GM23338 (cell line): ENCODE data around the gene BRSK1. TPM values are rescaled to one million over a fixed set of nuclear protein-coding genes. Genes with fewer than 3 reads are reported as not detected.

Experiments used
- ATAC-seq: fragments of 200-7000 bp; cut with Tn5 transposase; 3 replicates; pipeline ENCODE4 v1.9.1; 2020
- DNase-seq: peaks from one replicate; pipeline ENCODE4 v3.0.0-alpha.2; 2015; ENCODE audit warnings: low spot score
- H2AFZ ChIP-seq: fragments of 200-600 bp; sonication (generic); 2 replicates; pipeline ENCODE4 v1.8.0; 2016; ENCODE audit warnings: antibody characterized with exemption, mild to moderate bottlenecking, moderate library complexity
- H3F3A ChIP-seq: fragments of 200-600 bp; sonication (generic); replicated peaks from 2 replicates; pipeline ENCODE4 v1.8.0; 2017; ENCODE audit warnings: antibody characterized with exemption, mixed run types, low read depth
- H3K27ac ChIP-seq: fragments of 200-600 bp; sonication (generic); 2 replicates; pipeline ENCODE4 v1.6.1; 2016; ENCODE audit warnings: low read depth
- H3K27me3 ChIP-seq: fragments of 200-600 bp; sonication (generic); 2 replicates; pipeline ENCODE4 v1.8.0; 2016; ENCODE audit warnings: mild to moderate bottlenecking, mixed run types, moderate library complexity; ENCODE audit not compliant: insufficient read depth
- H3K36me3 ChIP-seq: fragments of 200-600 bp; sonication (generic); 2 replicates; pipeline ENCODE4 v1.8.0; 2016; ENCODE audit warnings: mild to moderate bottlenecking; ENCODE audit not compliant: insufficient read depth
- H3K4me1 ChIP-seq: fragments of 200-600 bp; sonication (generic); 2 replicates; pipeline ENCODE4 v1.8.0; 2016; ENCODE audit warnings: mild to moderate bottlenecking, moderate library complexity; ENCODE audit not compliant: insufficient read depth
- H3K4me2 ChIP-seq: fragments of 200-600 bp; sonication (generic); 2 replicates; pipeline ENCODE4 v1.7.1; 2017; ENCODE audit warnings: mixed run types
- H3K4me3 ChIP-seq: fragments of 200-600 bp; sonication (generic); 2 replicates; pipeline ENCODE4 v1.6.1; 2016; ENCODE audit warnings: mixed run types
- H3K79me2 ChIP-seq: fragments of 200-600 bp; sonication (generic); replicated peaks from 2 replicates; pipeline ENCODE4 v1.8.0; 2017; ENCODE audit warnings: mild to moderate bottlenecking; ENCODE audit not compliant: insufficient read depth
- H3K9me2 ChIP-seq: fragments of 200-600 bp; sonication (generic); 2 replicates; pipeline ENCODE4 v1.8.0; 2017; ENCODE audit not compliant: insufficient read depth
- H4K20me1 ChIP-seq: fragments of 200-600 bp; sonication (generic); replicated peaks from 2 replicates; pipeline ENCODE4 v1.8.0; 2017; ENCODE audit warnings: mild to moderate bottlenecking; ENCODE audit not compliant: insufficient read depth
- H3K27ac Mint-ChIP-seq: 2 replicates; pipeline ENCODE4 v1.8.0; 2020; ENCODE audit warnings: inconsistent platforms, mild to moderate bottlenecking, moderate library complexity, mixed read lengths
- H3K27me3 Mint-ChIP-seq: 3 replicates; pipeline ENCODE4 v1.8.0; 2022; ENCODE audit warnings: low read depth, mild to moderate bottlenecking, moderate library complexity, mixed read lengths, inconsistent platforms; ENCODE audit not compliant: insufficient read depth, poor library complexity
- H3K36me3 Mint-ChIP-seq: 3 replicates; pipeline ENCODE4 v1.8.0; 2021; ENCODE audit warnings: low read depth, mild to moderate bottlenecking, inconsistent platforms, moderate library complexity, mixed read lengths
- H3K4me1 Mint-ChIP-seq: 3 replicates; pipeline ENCODE4 v1.8.0; 2020; ENCODE audit warnings: mild to moderate bottlenecking, inconsistent platforms, mixed read lengths
- H3K4me3 Mint-ChIP-seq: 3 replicates; pipeline ENCODE4 v1.8.0; 2021; ENCODE audit warnings: moderate library complexity, mild to moderate bottlenecking, inconsistent platforms, mixed read lengths
- H3K9me3 Mint-ChIP-seq: 3 replicates; pipeline ENCODE4 v1.8.0; 2020; ENCODE audit warnings: moderate library complexity, mild to moderate bottlenecking, inconsistent platforms, mixed read lengths
- CREB1 ChIP-seq: fragments of 250-450 bp; sonication (Bioruptor Pico); IDR thresholded peaks from 2 replicates; pipeline ENCODE4 v1.5.0; 2020; ENCODE audit warnings: low read depth, mild to moderate bottlenecking, moderate library complexity
- CTCF ChIP-seq, 2 experiments: fragments of 200-600 bp in 1 of 2; sonication (generic) in 1 of 2; conservative IDR thresholded peaks; 2 replicates each; pipeline versions ENCODE4 v1.5.1 to v1.6.1; 2016 to 2017; ENCODE audit warnings: antibody characterized with exemption in 2 of 2, low read depth in 2 of 2, mild to moderate bottlenecking in 2 of 2, moderate library complexity in 1 of 2
- EZH2phosphoT487 ChIP-seq: fragments of 200-600 bp; sonication (generic); IDR thresholded peaks from one replicate; pipeline ENCODE4 v1.8.1; 2018; ENCODE audit warnings: antibody characterized with exemption; ENCODE audit not compliant: unreplicated experiment
- NANOG ChIP-seq: IDR thresholded peaks from 2 replicates; pipeline ENCODE4 v1.6.1; 2016; ENCODE audit warnings: antibody characterized with exemption, borderline replicate concordance
- STAT1 ChIP-seq: IDR thresholded peaks from one replicate; pipeline ENCODE4 v1.6.1; 2016; ENCODE audit warnings: antibody characterized with exemption; ENCODE audit not compliant: unreplicated experiment
- ZNF462 ChIP-seq: fragments of 250-450 bp; sonication (Bioruptor Pico); IDR thresholded peaks from 2 replicates; pipeline ENCODE4 v1.5.0; 2020; ENCODE audit warnings: mild to moderate bottlenecking, moderate library complexity
- polyA plus RNA-seq: library from polyadenylated mRNA; unstranded; fragments of >200 nt; fragmentation: Nextera tagmentation; extraction: Ambion mirVana; gene quantifications from 2 replicates; pipeline ENCODE4 v1.2.1, GENCODE V29; 2016
- total RNA-seq: library from RNA; depleted of rRNA; stranded (reverse); fragments of >200 nt; shearing (Covaris generic); gene quantifications from 2 replicates; pipeline ENCODE4 v1.2.3, GENCODE V29; 2014

Gene BRSK1
- total and polyA plus RNA-seq, 2 experiments from 2014 or later, result 2.3 to 17.2 TPM

- Histone ChIP-seq H3F3A (no peaks in the 10 kb centered on the region), H3K4me1 (no peaks in the 10 kb centered on the region), H3K79me2 (peaks cover 53% of the 10 kb centered on the region), H3K36me3 (no peaks in the 10 kb centered on the region; the same call in 1 of the 2 replicates), H3K27me3 (no peaks in the 10 kb centered on the region), H2AFZ (no peak overlapping the region), H3K4me2 (no peak overlapping the region), H3K9me2 (no peaks in the 10 kb centered on the region), H3K4me3 (no peak overlapping the region), H4K20me1 (no peaks in the 10 kb centered on the region; the same call in none of the 2 replicates), H3K27ac (no peak overlapping the region)
- Mint-ChIP-seq H3K27me3 (peaks cover 9% of the 10 kb centered on the region), H3K9me3 (no peaks in the 10 kb centered on the region), H3K4me3 (no peak overlapping the region), H3K36me3 (peaks cover 22% of the 10 kb centered on the region; the same call in 2 of the 3 replicates), H3K4me1 (peaks cover 7% of the 10 kb centered on the region; the same call in 2 of the 3 replicates), H3K27ac (no peak overlapping the region)
- no peak for TF ChIP-seq NANOG
- TF ChIP-seq STAT1, result no peak
- peak; percentile 8 to 35; a peak in 2 of 4 replicates for TF ChIP-seq CTCF (conservative IDR thresholded peaks at IDR 0.05; ENCODE audit: low read depth in 2 of 2)
- DNase-seq (no peak), ATAC-seq (peak; percentile 40)
These were observed 36.1 kb upstream of the BRSK1 start for GRCh38 chr19:55247621-55248099.

- Mint-ChIP-seq H3K4me1 (peaks cover 7% of the 10 kb centered on the region), H3K27me3 (peaks cover 10% of the 10 kb centered on the region), H3K4me3 (no peak overlapping the region), H3K36me3 (peaks cover 19% of the 10 kb centered on the region; the same call in 2 of the 3 replicates), H3K9me3 (no peaks in the 10 kb centered on the region), H3K27ac (no peak overlapping the region)
- ATAC-seq, result no peak
- TF ChIP-seq EZH2phosphoT487, result no peak
- no peaks in the 10 kb centered on the region for H3K36me3 ChIP-seq
- no peaks in the 10 kb centered on the region for H3K27me3 ChIP-seq
- peaks cover 4% of the 10 kb centered on the region for H4K20me1 ChIP-seq
- no peaks in the 10 kb centered on the region for H3F3A ChIP-seq
- no peak overlapping the region for H3K4me3 ChIP-seq
- H3K27ac ChIP-seq, result no peak overlapping the region
- H2AFZ ChIP-seq, result no peak overlapping the region
- DNase-seq, result no peak
- peaks cover under 1% of the 10 kb centered on the region; the same call in 1 of the 2 replicates for H3K4me1 ChIP-seq
- H3K79me2 ChIP-seq, result peaks cover 59% of the 10 kb centered on the region
- no peaks in the 10 kb centered on the region for H3K9me2 ChIP-seq
- H3K4me2 ChIP-seq, result no peak overlapping the region
These were observed 35.6 kb upstream of the BRSK1 start for GRCh38 chr19:55248166-55248675.

- no peaks in the 10 kb centered on the region for H3K36me3 ChIP-seq
These were observed 35.1 kb upstream of the BRSK1 start for GRCh38 chr19:55248704-55249103.

More at GRCh38 chr19:55248704-55249103, 35.1 kb upstream of the BRSK1 start:
- Histone ChIP-seq H3K4me1 (peaks cover 5% of the 10 kb centered on the region; the same call in 1 of the 2 replicates), H3K27me3 (no peaks in the 10 kb centered on the region), H3F3A (0 out of 2 replicates have a peak, but pooled peaks cover 2% of the 10 kb centered on the region), H2AFZ (no peak overlapping the region), H3K27ac (no peak overlapping the region), H3K79me2 (peaks cover 64% of the 10 kb centered on the region), H3K9me2 (no peaks in the 10 kb centered on the region), H3K4me2 (no peak overlapping the region), H3K4me3 (no peak overlapping the region), H4K20me1 (peaks cover 9% of the 10 kb centered on the region)
- Mint-ChIP-seq H3K4me3 (no peak overlapping the region), H3K4me1 (peaks cover 12% of the 10 kb centered on the region), H3K36me3 (peaks cover 15% of the 10 kb centered on the region; the same call in 2 of the 3 replicates), H3K9me3 (no peaks in the 10 kb centered on the region), H3K27me3 (peaks cover 14% of the 10 kb centered on the region), H3K27ac (no peak overlapping the region; the same call in 1 of the 2 replicates)
- DNase-seq, result no peak
- ATAC-seq, result no peak
- TF ChIP-seq STAT1 (no peak), CREB1 (CRISPR knock-in tag) (no peak), ZNF462 (CRISPR knock-in tag) (no peak)
